GM12874 (cell line): ENCODE measurements around the gene CERT1.

ENCODE experiments used
- CTCF ChIP-seq: IDR thresholded peaks from 2 replicates; pipeline ENCODE4 v1.5.1; 2011; ENCODE audit warnings: low read depth, mild to moderate bottlenecking, control low read depth, low read length, moderate library complexity; ENCODE audit not compliant: insufficient read depth

CERT1 gene

GRCh38 chr5:75366787-75367186 lies 144.6 kb downstream of the CERT1 start:
- TF ChIP-seq CTCF: no peak

GRCh38 chr5:75365740-75366139 lies 145.7 kb downstream of the CERT1 start:
- TF ChIP-seq CTCF: no peak

GRCh38 chr5:75364571-75365280 lies 146.7 kb downstream of the CERT1 start:
- TF ChIP-seq CTCF: no peak

- TF ChIP-seq CTCF: no peak
Observed at GRCh38 chr5:75363726-75364495, 147.5 kb downstream of the CERT1 start.

GRCh38 chr5:75363111-75363510 lies 148.3 kb downstream of the CERT1 start:
- no peak for TF ChIP-seq CTCF

GRCh38 chr5:75362474-75362975 lies 148.9 kb downstream of the CERT1 start:
- no peak for TF ChIP-seq CTCF

- no peak for TF ChIP-seq CTCF
Observed at GRCh38 chr5:75361310-75361709, 150.1 kb downstream of the CERT1 start.
